HG02981 (cell line): ENCODE results near the gene LRRC71.
"Not testable (repeated sequence)": the region's sequence is repeated elsewhere in the genome, so short reads cannot be mapped to it uniquely, and the experiment has no call there.

Experiments
- ATAC-seq: cut with Tn5 transposase; IDR thresholded peaks from one replicate; pipeline ENCODE4 v1.9.1; 2021; ENCODE audit warnings: mild to moderate bottlenecking, moderate library complexity; ENCODE audit not compliant: unreplicated experiment

LRRC71 gene

DNA sequence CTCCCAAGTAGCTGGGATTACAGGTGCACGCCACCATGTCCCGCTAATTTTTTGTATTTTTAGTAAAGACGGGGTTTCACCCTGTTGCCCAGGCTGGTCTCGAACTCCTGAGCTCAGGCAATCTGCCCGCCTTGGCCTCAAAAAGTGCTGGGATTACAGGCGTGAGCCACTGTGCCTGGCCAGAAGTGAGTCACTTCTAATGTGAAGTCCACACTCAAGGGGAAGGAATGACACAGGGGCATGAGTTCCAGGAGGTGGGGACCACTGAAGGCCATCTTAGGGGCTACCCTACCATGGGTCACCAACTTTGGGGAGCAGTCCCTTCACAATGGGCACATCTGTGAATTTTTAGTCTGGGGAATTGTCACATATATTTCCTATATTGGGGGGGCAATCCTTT lies 6.3 kb downstream of the LRRC71 start:
- not testable (repeated sequence) for ATAC-seq

DNA sequence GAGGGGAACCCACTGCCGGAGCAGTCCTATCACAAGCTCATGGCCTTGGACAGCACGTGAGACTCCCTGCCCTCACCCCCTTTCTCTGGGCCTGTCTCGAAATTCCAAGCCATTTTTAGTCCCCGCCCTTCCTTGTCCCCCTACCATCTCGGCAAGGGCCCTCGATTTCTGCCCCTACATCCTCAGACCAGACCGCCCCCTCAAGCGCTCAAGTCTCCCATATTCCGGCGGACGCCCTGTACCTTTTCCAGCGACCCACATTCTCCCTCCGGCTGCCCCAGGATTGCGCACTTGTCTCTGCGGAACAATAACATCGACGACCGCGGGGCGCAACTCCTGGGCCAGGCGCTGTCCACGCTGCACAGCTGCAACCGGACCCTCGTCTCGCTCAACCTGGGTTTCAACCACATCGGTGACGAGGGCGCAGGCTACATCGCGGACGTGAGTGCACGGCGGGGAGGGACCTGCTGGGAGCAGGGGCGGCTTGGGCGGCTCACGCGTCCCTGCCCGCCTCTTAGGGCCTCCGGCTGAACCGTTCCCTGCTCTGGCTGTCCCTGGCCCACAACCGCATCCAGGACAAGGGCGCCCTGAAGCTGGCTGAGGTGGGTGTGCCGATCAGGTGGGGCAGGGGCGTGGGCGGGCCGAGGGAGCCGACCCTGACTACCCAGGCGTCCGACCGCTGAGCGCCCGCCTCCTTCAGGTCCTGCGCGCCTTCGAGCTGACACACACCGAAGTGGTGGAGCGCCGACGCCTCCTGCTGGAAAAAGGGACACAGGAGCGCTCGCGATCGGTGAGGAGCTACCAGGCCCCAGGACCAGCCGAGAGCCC lies 7.0 kb downstream of the LRRC71 start:
- ATAC-seq = no peak

DNA sequence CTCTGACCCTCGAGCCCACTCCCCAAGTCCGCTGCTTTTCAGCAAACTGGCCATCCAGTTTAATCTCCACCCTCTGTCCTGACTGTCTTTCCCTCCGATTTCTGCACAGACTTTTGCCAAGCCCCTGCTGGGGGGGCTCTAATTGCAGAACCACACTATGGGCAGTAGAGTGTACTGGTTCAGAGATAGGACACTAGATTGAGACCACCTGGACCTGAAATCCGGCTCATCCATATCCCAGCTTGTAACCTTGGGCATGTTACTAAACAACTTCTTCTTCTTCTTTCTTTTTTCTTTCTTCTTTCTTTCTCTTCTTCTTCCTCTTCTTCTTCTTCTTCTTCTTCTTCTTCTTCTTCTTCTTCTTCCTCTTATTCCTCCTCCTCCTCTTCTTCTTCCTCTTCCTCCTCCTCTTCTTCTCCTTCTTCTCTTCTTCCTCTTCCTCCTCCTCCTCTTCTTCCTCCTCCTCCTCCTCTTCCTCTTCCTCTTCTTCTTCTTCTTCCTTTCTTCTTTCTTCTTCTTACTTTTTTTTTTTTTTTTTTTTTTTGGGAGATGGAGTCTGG lies 7.7 kb downstream of the LRRC71 start:
- ATAC-seq = no peak

DNA sequence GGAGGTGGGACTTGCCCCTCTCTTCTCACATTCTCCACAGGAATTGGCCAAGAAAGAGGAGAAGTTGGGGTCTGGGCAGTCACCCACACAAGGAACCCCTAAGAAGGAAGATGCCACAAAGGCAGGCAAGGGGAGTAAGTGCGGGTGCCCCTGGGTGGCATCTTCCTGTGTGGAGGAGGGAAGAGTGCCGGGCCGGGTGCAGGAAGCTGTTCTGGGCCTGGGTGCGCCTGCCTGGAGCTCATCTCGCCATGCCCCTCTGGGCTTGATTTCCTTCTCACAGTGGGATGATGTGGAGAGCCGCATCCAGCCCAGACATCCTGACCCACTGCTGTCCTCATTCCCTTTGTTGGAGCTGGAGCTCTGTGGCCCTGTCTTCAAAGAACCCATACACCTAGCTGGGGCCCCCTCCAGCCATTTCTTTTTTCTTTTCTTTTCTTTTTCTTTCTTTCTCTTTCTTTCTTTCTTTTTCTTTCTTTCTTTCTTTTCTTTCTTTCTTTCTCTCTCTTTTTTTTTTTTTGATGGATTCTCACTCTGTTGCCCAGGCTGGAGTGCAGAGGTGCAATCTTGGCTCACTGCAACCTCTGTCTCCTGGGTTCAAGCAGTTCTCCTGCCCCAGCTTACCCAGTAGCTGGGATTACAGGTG lies 9.3 kb downstream of the LRRC71 start:
- no peak for ATAC-seq

- no peak for ATAC-seq
Measured at GRCh38 chr1:156930483-156930882, 10.1 kb downstream of the LRRC71 start.

DNA sequence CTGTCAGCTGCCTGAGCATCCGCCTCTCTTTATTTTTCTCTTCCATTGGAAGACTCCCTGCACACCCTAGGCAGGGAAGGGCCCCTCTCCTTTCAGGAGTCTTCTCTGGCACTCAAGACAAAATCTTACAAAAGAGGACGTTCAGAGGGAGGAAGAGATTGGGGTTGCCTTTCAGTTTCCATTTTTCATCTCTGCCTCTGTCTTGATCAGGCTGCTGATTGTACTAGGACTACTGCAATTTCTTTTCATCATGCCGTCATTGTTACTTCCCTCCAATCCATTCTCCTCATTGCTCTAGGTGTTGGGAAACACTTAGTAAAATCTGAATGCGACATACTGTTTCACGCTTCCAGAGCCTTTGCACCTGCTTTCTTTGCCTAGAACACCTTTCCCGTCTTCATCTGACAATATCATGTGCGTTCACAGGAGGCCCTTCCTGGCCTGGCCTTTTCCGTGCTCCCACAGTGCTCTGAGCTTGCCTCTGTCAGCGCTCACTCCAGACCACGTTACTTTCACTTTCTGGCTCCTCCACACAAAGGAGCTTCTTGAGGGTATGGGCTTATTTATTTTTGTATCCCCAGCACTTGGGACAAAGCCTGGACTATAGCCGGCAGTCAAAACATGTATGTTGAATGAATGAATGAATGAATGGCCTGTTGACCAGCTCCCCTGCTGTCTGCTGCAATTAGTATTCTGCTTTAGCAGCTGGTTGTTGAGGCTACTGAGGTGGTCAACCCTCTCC lies 10.9 kb downstream of the LRRC71 start:
- ATAC-seq = no peak

DNA sequence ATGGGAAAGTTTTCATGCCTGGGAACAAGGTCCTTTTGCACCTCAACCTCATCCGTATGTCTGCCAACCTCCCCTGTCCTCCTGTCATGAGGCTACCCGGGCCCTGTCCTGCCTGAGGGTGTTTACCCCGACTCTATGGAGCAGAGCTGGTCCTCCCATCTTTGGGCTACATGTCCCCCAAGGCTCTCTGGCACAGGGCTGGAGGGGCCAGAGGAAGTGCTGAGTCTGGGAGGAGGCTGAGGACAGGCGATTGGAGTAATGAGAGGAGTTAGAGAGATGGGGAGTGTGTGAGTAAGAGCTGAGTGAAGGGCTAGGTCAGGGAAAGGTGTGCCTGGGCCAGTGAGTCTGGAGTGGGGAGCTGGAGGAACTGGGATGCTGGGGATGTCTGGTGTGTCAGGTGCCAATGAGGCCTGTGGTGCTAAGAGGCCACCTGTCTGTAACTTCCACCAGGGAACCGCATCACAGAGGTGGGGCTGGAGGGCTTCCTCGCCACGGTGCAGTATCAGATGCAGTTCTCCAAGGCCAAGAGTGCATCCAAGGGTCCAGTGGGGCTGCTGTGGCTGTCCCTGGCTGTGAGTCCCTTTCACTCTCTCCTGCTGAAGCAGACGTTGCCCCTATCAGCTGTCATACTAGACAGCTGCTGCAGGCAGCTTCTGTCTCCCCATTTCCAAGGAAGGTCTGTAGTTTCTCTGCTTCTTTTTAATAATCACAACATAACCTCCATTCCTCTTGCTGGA lies 11.7 kb downstream of the LRRC71 start:
- ATAC-seq = no peak

DNA sequence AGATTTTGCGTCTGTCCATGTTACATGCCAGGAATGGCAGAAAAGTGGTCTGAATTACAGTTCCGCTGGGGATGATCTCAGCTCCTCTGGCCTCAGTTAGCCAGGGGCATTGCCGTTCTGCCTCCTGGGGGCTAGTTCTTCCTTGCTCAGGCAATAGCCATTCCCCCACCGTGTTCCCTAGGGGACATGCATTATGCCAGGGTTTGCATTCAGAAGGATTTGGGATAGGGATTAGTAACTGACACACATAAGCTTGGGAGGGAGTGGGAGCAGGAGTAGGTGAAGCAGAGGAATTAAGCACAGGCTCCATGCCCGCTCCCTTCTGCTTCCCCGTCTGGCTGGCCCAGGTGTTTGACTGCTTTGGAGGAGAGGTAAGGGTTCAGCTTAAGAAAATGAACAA lies 12.7 kb downstream of the LRRC71 start:
- ATAC-seq = no peak

GRCh38 chr1:156935505-156936128 lies 15.2 kb downstream of the LRRC71 start:
- ATAC-seq = no peak

DNA sequence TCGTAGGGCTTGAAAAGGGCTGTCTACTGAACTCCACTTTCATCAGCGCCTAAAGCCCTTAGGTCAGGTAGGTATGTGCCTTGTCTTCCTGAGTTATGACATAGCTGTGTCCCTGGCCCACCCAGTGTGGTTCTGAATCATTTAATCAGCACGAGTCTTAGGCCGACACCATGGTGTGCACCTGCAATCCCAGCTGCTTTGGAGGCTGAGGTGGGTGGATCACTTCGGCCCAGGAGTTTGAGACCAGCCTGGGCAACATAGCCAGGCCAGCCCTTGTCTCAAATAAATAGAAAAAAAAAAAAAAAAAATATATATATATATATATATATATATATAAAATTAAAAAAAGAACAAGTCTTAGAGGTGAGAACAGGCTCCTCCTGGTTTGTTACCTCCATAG lies 15.8 kb downstream of the LRRC71 start:
- ATAC-seq = no peak

DNA sequence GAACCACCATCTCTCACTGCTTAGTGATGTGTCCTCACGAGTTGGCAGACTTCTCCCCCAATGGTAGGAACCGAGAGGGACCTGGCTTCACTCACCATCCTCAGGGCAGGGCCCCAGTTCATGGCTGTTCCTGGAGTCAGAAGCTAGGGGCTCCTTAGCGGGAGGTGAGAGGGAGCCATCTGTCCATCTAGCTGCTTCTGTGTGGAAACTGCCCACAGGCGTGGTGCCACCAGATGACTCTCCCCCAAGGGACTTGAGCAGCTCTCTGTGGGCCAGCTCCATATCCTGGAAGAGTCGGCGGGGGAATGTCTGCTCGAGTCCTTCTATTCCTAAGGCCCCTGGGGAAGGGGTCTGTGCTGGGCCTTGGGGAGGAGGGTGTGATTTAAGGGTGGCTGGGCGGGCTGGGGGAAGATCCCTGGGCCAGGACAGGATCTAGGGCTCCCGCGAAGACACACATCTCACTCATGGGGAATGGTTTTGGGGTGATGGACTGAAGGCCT lies 16.3 kb downstream of the LRRC71 start:
- ATAC-seq = no peak

GRCh38 chr1:156937883-156938282 lies 17.5 kb downstream of the LRRC71 start:
- no peak for ATAC-seq

- ATAC-seq = no peak
Measured at GRCh38 chr1:156938813-156939212, 18.4 kb downstream of the LRRC71 start.

GRCh38 chr1:156939786-156940334 lies 19.4 kb downstream of the LRRC71 start:
- no peak for ATAC-seq

DNA sequence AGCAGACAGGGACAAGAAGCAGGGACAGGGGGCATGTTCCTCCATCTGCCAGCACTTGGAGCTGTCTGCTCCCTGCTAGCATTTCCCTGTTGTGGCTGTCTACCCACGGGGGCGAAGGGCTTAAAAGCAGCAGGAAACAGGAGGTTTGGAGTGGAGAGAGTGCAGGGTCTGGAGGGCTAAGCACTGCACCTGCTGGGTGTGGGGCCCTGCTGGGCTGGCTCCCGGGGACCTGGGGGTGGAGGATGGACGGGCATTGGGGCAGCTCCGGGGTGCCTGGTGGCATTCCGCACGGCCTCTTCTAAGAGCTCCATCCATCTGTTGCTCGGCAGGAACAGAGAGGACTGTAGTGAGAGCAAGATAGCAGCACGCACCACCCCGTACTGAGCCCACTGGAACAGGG lies 21.2 kb downstream of the LRRC71 start:
- ATAC-seq = no peak

DNA sequence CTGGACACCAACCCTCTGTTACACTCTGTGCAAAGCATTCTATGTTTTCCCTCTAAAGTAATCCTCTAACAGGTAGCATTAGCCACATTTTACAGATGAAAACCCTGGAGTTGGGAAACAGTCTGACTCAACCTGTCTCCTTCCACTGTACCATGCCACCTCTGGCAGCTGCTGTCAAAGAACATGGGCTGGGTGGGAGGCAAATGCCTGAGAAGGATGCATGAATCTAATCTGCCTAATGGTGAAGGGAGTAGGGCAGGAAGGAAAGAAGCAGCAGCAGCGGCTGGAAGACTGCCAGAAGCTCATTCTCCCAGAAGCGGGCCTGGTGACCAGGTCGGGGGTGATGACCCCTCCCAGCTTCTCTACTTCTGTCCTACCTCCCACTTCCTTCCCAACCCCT lies 21.7 kb downstream of the LRRC71 start:
- no peak for ATAC-seq

GRCh38 chr1:156942576-156942975 lies 22.1 kb downstream of the LRRC71 start:
- ATAC-seq = no peak

DNA sequence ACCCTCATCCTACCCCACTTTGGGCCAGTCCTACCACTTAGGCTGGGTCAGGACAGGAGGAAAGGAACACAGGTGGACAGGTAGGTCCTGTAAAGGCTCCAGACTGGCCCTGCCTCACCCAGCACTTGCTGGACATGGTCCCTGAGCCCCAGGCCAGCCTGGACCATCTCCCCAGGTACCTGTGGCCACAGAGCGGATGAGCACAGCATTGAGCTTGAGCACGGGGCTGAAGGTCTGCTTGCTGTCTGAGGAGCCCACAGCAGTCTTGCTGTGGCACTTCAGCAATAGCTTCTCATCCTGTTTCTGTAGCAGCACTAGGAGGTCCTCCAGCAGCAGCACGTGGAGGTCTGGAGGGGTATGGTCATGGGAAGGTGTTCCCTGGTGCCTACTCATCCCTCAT lies 23.3 kb downstream of the LRRC71 start:
- no peak for ATAC-seq

DNA sequence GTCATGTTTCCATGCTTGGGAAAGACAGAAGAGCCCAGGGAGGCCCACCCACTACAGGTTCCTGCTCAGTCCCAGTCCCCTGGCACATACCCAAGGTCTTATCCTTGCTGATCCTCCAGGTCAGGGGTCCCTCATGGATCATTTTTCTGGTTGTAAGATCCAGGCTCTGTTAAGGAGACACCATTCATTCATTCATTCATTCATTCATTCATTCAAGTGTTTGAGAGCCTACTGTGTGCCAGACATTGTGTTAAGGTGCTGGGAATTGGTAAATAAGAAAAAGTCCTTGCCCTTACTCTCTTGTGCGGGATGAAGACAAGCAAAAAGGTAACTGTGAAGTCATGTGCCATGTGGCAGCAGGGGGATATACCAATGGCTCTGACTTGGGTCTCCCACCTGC lies 23.8 kb downstream of the LRRC71 start:
- no peak for ATAC-seq

DNA sequence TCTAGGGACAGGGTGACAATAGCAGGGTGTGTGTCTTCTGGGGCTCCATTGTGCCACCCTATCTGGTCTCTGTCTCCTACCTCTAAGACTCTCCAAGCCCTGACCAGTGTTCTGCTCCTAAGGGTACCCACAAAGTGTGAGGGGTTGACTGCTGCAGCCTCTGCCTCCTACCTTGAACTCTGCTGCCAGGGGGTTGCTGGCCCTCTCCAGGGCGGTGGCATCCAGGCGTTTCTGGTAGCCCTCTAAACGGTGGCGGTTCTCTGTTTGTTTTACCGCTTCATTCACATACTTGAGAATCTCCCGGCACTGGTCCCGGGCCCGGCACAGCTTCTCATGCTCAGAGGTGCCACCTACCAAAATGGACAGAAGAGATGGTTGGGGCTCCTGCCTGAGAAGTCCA lies 24.4 kb downstream of the LRRC71 start:
- no peak for ATAC-seq
